Hematopoietic multipotent progenitor cell treated with erythropoietin and hydrocortisone succinate and interleukin-3 and kit ligand, for 15 days (in vitro differentiated cells): Measurements from ENCODE around the gene ZNF157.
A peak's percentile ranks its signal among the peaks of the same experiment; 100 is the strongest.
"Not testable (repeated sequence)": the region's sequence is repeated elsewhere in the genome, so short reads cannot be mapped to it uniquely, and the experiment has no call there.

ENCODE experiments used
- DNase-seq: peaks from one replicate; pipeline ENCODE4 v3.0.0-alpha.2; 2015; ENCODE audit warnings: low spot score

ZNF157 gene

DNA sequence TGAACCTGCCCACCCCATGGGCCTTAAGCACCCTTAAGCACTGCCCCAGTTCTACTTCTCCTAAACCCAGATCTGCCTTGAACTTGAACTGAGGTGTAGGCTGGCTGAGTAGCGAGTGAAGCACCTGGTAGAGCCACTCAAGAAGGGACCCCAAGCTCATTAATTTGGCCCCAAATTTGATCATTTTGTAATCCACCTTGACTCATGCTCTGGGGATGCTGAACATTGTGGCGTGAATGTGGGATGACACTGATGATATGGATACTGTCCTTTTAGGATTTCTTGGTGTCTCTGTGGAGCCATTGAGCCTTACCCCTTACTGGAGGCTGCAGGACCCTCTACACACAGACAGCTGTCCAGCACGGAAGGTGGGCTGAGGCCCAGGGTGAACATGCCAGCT, at the start of gene ZNF157:
TSS of gene ZNF157 (plus strand) at position 301 of the 400 bp plus-strand sequence. CDS start at position 392, 91 bp downstream.
- DNase-seq = no peak

GRCh38 chrX:47321386-47321785, 49.0 kb upstream of the ZNF157 start:
- DNase-seq = no peak

- no peak for DNase-seq
These were observed 48.5 kb upstream of the ZNF157 start for GRCh38 chrX:47321823-47322371.

DNA sequence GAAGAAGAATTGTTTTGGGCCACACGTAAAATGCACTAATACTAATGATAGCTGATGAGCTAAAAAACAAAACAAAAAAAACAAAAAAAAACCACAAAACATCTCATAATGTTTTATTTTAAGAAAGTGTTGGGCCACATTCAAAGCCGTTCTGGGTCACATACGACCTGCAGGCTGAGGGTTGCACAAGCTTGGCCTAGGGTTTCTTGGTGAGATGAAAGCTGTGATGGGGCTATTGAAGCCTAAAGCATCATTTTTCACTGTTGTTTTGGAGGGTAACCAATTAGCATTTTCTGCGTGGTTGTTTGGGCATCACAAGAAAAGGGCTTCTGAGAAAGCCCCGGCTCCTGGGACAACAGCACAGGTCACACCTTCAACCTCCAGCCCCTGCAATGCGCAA, 42.5 kb upstream of the ZNF157 start:
- DNase-seq = no peak

DNA sequence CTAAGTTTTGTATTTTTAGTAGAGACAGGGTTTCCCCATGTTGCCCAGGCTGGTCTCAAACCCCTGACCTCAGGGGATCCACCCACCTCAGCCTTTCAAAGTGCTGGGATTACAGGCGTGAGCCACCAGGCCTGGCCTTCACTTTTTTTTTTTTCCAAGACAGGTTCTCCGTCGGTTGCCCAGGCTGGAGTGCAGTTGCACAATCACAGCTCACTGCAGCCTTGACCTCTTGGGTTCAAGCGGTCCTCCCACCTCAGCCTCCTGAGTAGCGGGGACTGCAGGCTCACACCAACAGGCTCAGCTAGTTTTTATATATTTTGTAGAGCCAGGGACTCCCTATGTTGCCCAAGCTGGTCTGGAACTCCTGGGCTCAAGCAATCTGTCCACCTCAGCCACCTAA, 37.6 kb upstream of the ZNF157 start:
- DNase-seq = not testable (repeated sequence)

GRCh38 chrX:47351706-47352105, 18.7 kb upstream of the ZNF157 start:
- DNase-seq = no peak

DNA sequence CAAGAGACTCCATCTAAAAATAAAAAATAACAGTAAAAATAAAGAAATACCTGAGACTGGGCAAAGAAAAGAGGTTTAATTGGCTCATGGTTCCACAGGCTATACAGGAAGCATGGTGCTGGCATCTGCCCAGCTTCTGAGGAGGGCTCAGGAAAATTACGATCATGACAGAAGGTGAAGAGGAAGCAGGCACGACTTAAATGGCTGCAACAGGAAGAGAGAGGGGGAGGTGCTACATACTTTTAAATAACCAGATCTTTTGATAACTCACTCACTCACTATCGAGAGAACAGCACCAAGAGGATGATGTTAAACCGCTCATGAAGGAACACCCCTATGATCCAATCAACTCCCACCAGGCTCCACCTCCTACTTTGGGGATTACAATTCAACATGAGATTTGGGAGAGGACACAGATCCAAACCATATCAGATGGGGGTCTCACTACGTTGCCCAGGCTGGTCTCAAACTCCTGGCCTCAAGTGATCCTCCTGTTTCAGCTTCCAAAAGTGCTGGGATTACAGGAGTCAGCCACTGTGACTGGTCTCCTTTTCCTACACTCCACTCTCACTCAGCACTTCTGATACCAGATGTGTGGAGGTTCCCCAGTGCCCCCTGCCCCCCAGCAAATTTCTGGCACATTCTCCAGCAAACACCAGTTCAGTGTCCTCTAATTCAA, 11.9 kb upstream of the ZNF157 start:
- no peak for DNase-seq

GRCh38 chrX:47360423-47361179, 9.8 kb upstream of the ZNF157 start:
- DNase-seq = no peak

GRCh38 chrX:47361538-47362511, 8.6 kb upstream of the ZNF157 start:
- DNase-seq = no peak

GRCh38 chrX:47366041-47366722, 4.2 kb upstream of the ZNF157 start:
- no peak for DNase-seq

- DNase-seq = no peak
These were observed 2.8 kb downstream of the ZNF157 start for GRCh38 chrX:47373198-47373597.

DNA sequence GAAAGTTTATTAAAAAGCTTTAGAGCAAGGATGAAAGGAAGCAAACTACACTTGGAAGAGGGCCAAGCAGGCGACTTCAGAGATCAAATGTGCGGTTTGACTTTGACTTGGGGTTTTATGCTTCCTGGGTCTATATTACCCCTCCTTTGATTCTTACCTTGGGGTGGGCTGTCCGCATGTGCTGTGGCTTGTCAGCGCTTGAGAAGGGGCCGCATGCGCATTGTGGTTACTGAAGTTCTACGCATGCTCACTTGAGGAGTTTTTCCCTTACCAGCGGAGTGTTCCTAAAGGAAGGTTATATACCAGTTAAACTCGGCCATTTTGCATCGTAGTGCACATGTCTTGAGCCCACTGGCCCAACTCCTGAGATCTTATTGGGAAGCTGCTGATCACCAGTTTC, 9.9 kb downstream of the ZNF157 start:
- DNase-seq = no peak

- DNase-seq = not testable (repeated sequence)
These were observed 10.5 kb downstream of the ZNF157 start for GRCh38 chrX:47380837-47381236.

- DNase-seq = peak; percentile 70
These were observed 14.1 kb downstream of the ZNF157 start for GRCh38 chrX:47384502-47384901.

DNA sequence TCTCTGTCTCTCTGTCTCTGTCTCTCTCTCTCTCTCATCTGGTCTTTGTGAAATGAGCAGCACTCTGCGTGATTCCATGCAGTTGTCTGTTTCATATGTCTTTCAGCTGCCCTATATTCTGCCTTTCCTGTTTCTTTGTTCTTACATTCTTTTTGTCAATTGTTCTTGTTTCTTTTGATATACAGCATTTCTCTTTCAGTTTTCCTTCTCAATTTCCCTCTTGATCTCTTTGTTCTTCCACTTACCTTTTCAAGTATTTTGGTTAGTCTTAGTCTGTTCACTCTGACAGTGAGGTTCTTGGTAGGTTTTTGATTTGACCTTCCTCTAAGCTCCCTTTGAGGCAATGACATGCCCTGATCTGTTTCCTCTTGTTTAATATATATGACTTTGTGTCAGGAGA, 20.4 kb downstream of the ZNF157 start:
- no peak for DNase-seq

- DNase-seq = no peak
These were observed 42.8 kb downstream of the ZNF157 start for GRCh38 chrX:47413179-47413594.

DNA sequence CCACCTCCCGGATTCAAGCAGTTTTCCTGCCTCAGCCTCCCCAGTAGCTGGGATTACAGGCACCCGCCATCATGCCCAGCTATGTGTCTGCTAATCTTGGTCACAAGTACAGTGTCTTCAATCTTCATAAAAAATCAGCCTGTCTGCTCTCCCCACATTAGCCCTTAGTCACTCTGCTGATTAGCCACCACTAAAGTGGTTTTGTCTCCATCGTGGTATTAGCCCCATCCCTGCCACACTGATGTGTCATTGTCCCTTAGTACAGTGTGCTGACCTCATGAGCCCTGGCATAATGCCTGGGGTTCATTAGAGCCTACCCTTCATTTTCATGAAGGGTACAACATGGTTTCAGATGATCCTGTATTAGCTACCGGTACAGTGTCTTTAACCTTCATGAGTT, 49.9 kb downstream of the ZNF157 start:
- DNase-seq = no peak

- no peak for DNase-seq
These were observed 50.6 kb downstream of the ZNF157 start for GRCh38 chrX:47420962-47421361.

- no peak for DNase-seq
These were observed 52.1 kb downstream of the ZNF157 start for GRCh38 chrX:47422444-47422843.

GRCh38 chrX:47430925-47431324, 60.5 kb downstream of the ZNF157 start:
- DNase-seq = no peak

DNA sequence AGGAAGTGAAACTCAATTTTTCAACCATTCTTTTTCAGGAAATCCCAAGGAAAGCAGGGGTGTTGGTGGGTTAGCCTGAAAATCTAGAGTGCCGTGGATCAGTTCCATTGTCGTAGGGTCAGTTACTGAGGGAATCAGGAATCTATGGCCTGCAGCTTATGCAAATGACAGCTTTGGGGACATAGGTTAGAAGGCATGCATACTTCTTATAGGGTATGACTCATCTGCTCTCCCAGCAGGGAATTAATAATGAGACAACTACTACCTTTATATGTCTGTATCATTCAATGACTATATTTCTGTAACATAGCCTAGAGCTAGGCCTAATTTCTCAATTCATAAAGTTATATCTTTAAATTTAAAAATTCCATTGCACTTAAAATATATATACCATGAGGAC, 76.1 kb downstream of the ZNF157 start:
- no peak for DNase-seq

GRCh38 chrX:47446971-47447370, 76.6 kb downstream of the ZNF157 start:
- no peak for DNase-seq
